GM23338 (cell line): Measurements from ENCODE around the gene MYOM1. TPM values are rescaled to one million over a fixed set of nuclear protein-coding genes. Genes with fewer than 3 reads are reported as not detected.
"Not testable (repeated sequence)": the region's sequence is repeated elsewhere in the genome, so short reads cannot be mapped to it uniquely, and the experiment has no call there.

Experiments used
- ATAC-seq: fragments of 200-7000 bp; cut with Tn5 transposase; 3 replicates; pipeline ENCODE4 v1.9.1; 2020
- DNase-seq: peaks from one replicate; pipeline ENCODE4 v3.0.0-alpha.2; 2015; ENCODE audit warnings: low spot score
- H2AFZ ChIP-seq: fragments of 200-600 bp; sonication (generic); 2 replicates; pipeline ENCODE4 v1.8.0; 2016; ENCODE audit warnings: antibody characterized with exemption, mild to moderate bottlenecking, moderate library complexity
- H3F3A ChIP-seq: fragments of 200-600 bp; sonication (generic); replicated peaks from 2 replicates; pipeline ENCODE4 v1.8.0; 2017; ENCODE audit warnings: antibody characterized with exemption, mixed run types, low read depth
- H3K27ac ChIP-seq: fragments of 200-600 bp; sonication (generic); 2 replicates; pipeline ENCODE4 v1.6.1; 2016; ENCODE audit warnings: low read depth
- H3K27me3 ChIP-seq: fragments of 200-600 bp; sonication (generic); 2 replicates; pipeline ENCODE4 v1.8.0; 2016; ENCODE audit warnings: mild to moderate bottlenecking, mixed run types, moderate library complexity; ENCODE audit not compliant: insufficient read depth
- H3K36me3 ChIP-seq: fragments of 200-600 bp; sonication (generic); 2 replicates; pipeline ENCODE4 v1.8.0; 2016; ENCODE audit warnings: mild to moderate bottlenecking; ENCODE audit not compliant: insufficient read depth
- H3K4me1 ChIP-seq: fragments of 200-600 bp; sonication (generic); 2 replicates; pipeline ENCODE4 v1.8.0; 2016; ENCODE audit warnings: mild to moderate bottlenecking, moderate library complexity; ENCODE audit not compliant: insufficient read depth
- H3K4me2 ChIP-seq: fragments of 200-600 bp; sonication (generic); 2 replicates; pipeline ENCODE4 v1.7.1; 2017; ENCODE audit warnings: mixed run types
- H3K4me3 ChIP-seq: fragments of 200-600 bp; sonication (generic); 2 replicates; pipeline ENCODE4 v1.6.1; 2016; ENCODE audit warnings: mixed run types
- H3K79me2 ChIP-seq: fragments of 200-600 bp; sonication (generic); replicated peaks from 2 replicates; pipeline ENCODE4 v1.8.0; 2017; ENCODE audit warnings: mild to moderate bottlenecking; ENCODE audit not compliant: insufficient read depth
- H3K9me2 ChIP-seq: fragments of 200-600 bp; sonication (generic); 2 replicates; pipeline ENCODE4 v1.8.0; 2017; ENCODE audit not compliant: insufficient read depth
- H4K20me1 ChIP-seq: fragments of 200-600 bp; sonication (generic); replicated peaks from 2 replicates; pipeline ENCODE4 v1.8.0; 2017; ENCODE audit warnings: mild to moderate bottlenecking; ENCODE audit not compliant: insufficient read depth
- H3K27ac Mint-ChIP-seq: 2 replicates; pipeline ENCODE4 v1.8.0; 2020; ENCODE audit warnings: inconsistent platforms, mild to moderate bottlenecking, moderate library complexity, mixed read lengths
- H3K27me3 Mint-ChIP-seq: 3 replicates; pipeline ENCODE4 v1.8.0; 2022; ENCODE audit warnings: low read depth, mild to moderate bottlenecking, moderate library complexity, mixed read lengths, inconsistent platforms; ENCODE audit not compliant: insufficient read depth, poor library complexity
- H3K36me3 Mint-ChIP-seq: 3 replicates; pipeline ENCODE4 v1.8.0; 2021; ENCODE audit warnings: low read depth, mild to moderate bottlenecking, inconsistent platforms, moderate library complexity, mixed read lengths
- H3K4me1 Mint-ChIP-seq: 3 replicates; pipeline ENCODE4 v1.8.0; 2020; ENCODE audit warnings: mild to moderate bottlenecking, inconsistent platforms, mixed read lengths
- H3K4me3 Mint-ChIP-seq: 3 replicates; pipeline ENCODE4 v1.8.0; 2021; ENCODE audit warnings: moderate library complexity, mild to moderate bottlenecking, inconsistent platforms, mixed read lengths
- H3K9me3 Mint-ChIP-seq: 3 replicates; pipeline ENCODE4 v1.8.0; 2020; ENCODE audit warnings: moderate library complexity, mild to moderate bottlenecking, inconsistent platforms, mixed read lengths
- CREB1 ChIP-seq: fragments of 250-450 bp; sonication (Bioruptor Pico); IDR thresholded peaks from 2 replicates; pipeline ENCODE4 v1.5.0; 2020; ENCODE audit warnings: low read depth, mild to moderate bottlenecking, moderate library complexity
- ETS1 ChIP-seq: IDR thresholded peaks from 2 replicates; pipeline ENCODE4 v1.6.1; 2016; ENCODE audit warnings: antibody characterized with exemption
- EZH2 ChIP-seq: fragments of 200-600 bp; sonication (generic); IDR thresholded peaks from one replicate; pipeline ENCODE4 v1.8.0; 2017; ENCODE audit warnings: antibody characterized with exemption, mild to moderate bottlenecking, low read depth; ENCODE audit not compliant: unreplicated experiment
- EZH2phosphoT487 ChIP-seq: fragments of 200-600 bp; sonication (generic); IDR thresholded peaks from one replicate; pipeline ENCODE4 v1.8.1; 2018; ENCODE audit warnings: antibody characterized with exemption; ENCODE audit not compliant: unreplicated experiment
- JUNB ChIP-seq: IDR thresholded peaks from one replicate; pipeline ENCODE4 v1.6.1; 2016; ENCODE audit warnings: antibody characterized with exemption; ENCODE audit not compliant: unreplicated experiment
- NANOG ChIP-seq: IDR thresholded peaks from 2 replicates; pipeline ENCODE4 v1.6.1; 2016; ENCODE audit warnings: antibody characterized with exemption, borderline replicate concordance
- POLR2AphosphoS5 ChIP-seq: IDR thresholded peaks from 2 replicates; pipeline ENCODE4 v1.6.1; 2016; ENCODE audit warnings: antibody characterized with exemption, low read depth
- STAT1 ChIP-seq: IDR thresholded peaks from one replicate; pipeline ENCODE4 v1.6.1; 2016; ENCODE audit warnings: antibody characterized with exemption; ENCODE audit not compliant: unreplicated experiment
- ZNF331 ChIP-seq: fragments of 250-450 bp; sonication (Bioruptor Pico); IDR thresholded peaks from 2 replicates; pipeline ENCODE4 v1.5.0; 2020; ENCODE audit warnings: low read depth, mild to moderate bottlenecking, moderate library complexity
- polyA plus RNA-seq: library from polyadenylated mRNA; unstranded; fragments of >200 nt; fragmentation: Nextera tagmentation; extraction: Ambion mirVana; gene quantifications from 2 replicates; pipeline ENCODE4 v1.2.1, GENCODE V29; 2016
- small RNA-seq: library from RNA; depleted of rRNA; stranded (forward); fragments of <200 nt; gene quantifications from one replicate; pipeline ENCODE3, GENCODE V24; 2014; ENCODE audit warnings: low replicate concordance
- total RNA-seq: library from RNA; depleted of rRNA; stranded (reverse); fragments of >200 nt; shearing (Covaris generic); gene quantifications from 2 replicates; pipeline ENCODE4 v1.2.3, GENCODE V29; 2014; rRNA removed

The MYOM1 gene
- total and polyA plus RNA-seq, 2 experiments from 2014 or later, result 0.27 to 0.38 TPM

- Mint-ChIP-seq H3K36me3 (no peaks in the 10 kb centered on the region), H3K4me1 (peaks cover 16% of the 10 kb centered on the region), H3K9me3 (no peaks in the 10 kb centered on the region), H3K27me3 (no peaks in the 10 kb centered on the region), H3K27ac (no peak overlapping the region), H3K4me3 (no peak overlapping the region)
- Histone ChIP-seq H3K4me2 (no peak overlapping the region), H3K4me1 (no peaks in the 10 kb centered on the region), H3K4me3 (no peak overlapping the region), H4K20me1 (no peaks in the 10 kb centered on the region), H3K27ac (no peak overlapping the region), H3K36me3 (no peaks in the 10 kb centered on the region), H3K9me2 (no peaks in the 10 kb centered on the region), H3K79me2 (no peaks in the 10 kb centered on the region), H3F3A (no peaks in the 10 kb centered on the region), H3K27me3 (no peaks in the 10 kb centered on the region), H2AFZ (no peak overlapping the region)
- ATAC-seq (no peak), DNase-seq (no peak)
- TF ChIP-seq EZH2 (no peak), ETS1 (no peak), JUNB (no peak), ZNF331 (CRISPR knock-in tag) (no peak), NANOG (no peak), STAT1 (no peak), CREB1 (CRISPR knock-in tag) (no peak), POLR2AphosphoS5 (no peak), EZH2phosphoT487 (no peak)
These were observed 194.2 kb downstream of the MYOM1 start for GRCh38 chr18:3025544-3025943.

DNA sequence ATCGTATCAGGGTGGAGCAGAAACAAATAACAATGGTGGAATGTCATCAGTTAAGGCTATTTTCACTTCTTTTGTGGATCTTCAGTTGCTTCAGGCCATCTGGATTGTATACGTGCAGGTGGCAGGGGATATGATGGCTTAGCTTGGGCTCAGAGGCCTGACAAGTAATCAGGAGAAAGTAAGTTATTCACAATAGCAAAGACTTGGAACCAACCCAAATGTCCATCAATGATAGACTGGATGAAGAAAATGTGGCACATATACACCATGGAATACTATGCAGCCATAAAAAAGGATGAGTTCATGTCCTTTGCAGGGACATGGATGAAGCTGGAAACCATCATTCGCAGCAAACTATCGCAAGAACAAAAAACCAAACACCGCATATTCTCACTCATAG, 196.2 kb downstream of the MYOM1 start:
- not testable (repeated sequence) for H3F3A ChIP-seq, H3K4me3 Mint-ChIP-seq, H3K27ac ChIP-seq, H3K27ac Mint-ChIP-seq, H3K27me3 Mint-ChIP-seq, H4K20me1 ChIP-seq, H2AFZ ChIP-seq, ATAC-seq, DNase-seq, H3K4me2 ChIP-seq, H3K36me3 ChIP-seq, H3K4me3 ChIP-seq, H3K9me2 ChIP-seq, H3K4me1 Mint-ChIP-seq, H3K4me1 ChIP-seq, H3K36me3 Mint-ChIP-seq, H3K9me3 Mint-ChIP-seq, H3K79me2 ChIP-seq, H3K27me3 ChIP-seq

Small RNA genes within 50 kb of the gene (small RNA-seq; reads per million reads assigned to genes)
- gene RF00156 (not detected), gene RNU7-25P (not detected)

Other genes starting within 250 kb of the MYOM1 start
- gene LPIN2, start 206.8 kb downstream of the MYOM1 start, total RNA-seq, result 10.5 and 10.8 TPM in 2 replicates
- 9.0 and 10.1 TPM in 2 replicates for gene LPIN2, start 206.8 kb downstream of the MYOM1 start, polyA plus RNA-seq
- 206 and 244 TPM in 2 replicates for gene MYL12A, start 27.8 kb upstream of the MYOM1 start, total RNA-seq
- gene MYL12A, start 27.8 kb upstream of the MYOM1 start, polyA plus RNA-seq, result 475 and 502 TPM in 2 replicates
- gene MYL12B, start 42.2 kb upstream of the MYOM1 start, total RNA-seq, result 152 and 165 TPM in 2 replicates
- 282 and 330 TPM in 2 replicates for gene MYL12B, start 42.2 kb upstream of the MYOM1 start, polyA plus RNA-seq
- 286 and 294 TPM in 2 replicates for gene TGIF1, start 230.2 kb upstream of the MYOM1 start, total RNA-seq
- 288 and 316 TPM in 2 replicates for gene TGIF1, start 230.2 kb upstream of the MYOM1 start, polyA plus RNA-seq